CD4-positive, alpha-beta T cell (primary cell): ENCODE measurements around the gene PRADC1. TPM values are rescaled to one million over a fixed set of nuclear protein-coding genes. Genes with fewer than 3 reads are reported as not detected.

Experiments
- ATAC-seq: fragments of 200-7000 bp; cut with Tn5 transposase; one replicate; pipeline ENCODE4 v1.10.0; 2022; ENCODE audit warnings: mild to moderate bottlenecking; ENCODE audit not compliant: poor library complexity
- CTCF ChIA-PET: fragments of 350-600 bp; sonication (Branson Sonifier 250); formaldehyde crosslinking; loops from one replicate; lab custom pipeline; 2021; ENCODE audit warnings: antibody characterized with exemption, inconsistent platforms; lab: Charles Lee
- POLR2A ChIA-PET: fragments of 350-600 bp; sonication (Branson Sonifier 250); formaldehyde crosslinking; loops from one replicate; lab custom pipeline; 2021; ENCODE audit warnings: antibody characterized with exemption, inconsistent platforms; lab: Charles Lee
- DNase-seq, 14 experiments: peaks; one replicate each; pipeline ENCODE4 v3.0.0-alpha.2; 2013 to 2020; ENCODE audit warnings: mixed read lengths in 2 of 14
- H3K27ac ChIP-seq, 2 donors: one replicate each; pipeline versions ENCODE4 v1.5.1 to v1.7.0; 2013; ENCODE audit warnings: low read length in 2 of 2, low read depth in 1 of 2, mild to moderate bottlenecking in 1 of 2
- H3K27me3 ChIP-seq, 2 experiments: 1 replicate in 1 of 2; 2 replicates in 1 of 2; pipeline versions ENCODE4 v1.6.1 to v1.7.0; 2013; ENCODE audit warnings: low read length in 2 of 2, control low read depth in 1 of 2, mild to moderate bottlenecking in 1 of 2, moderate library complexity in 1 of 2; ENCODE audit not compliant: insufficient read depth in 2 of 2, control insufficient read depth in 1 of 2
- H3K36me3 ChIP-seq: one replicate; pipeline ENCODE4 v1.6.1; 2013; ENCODE audit warnings: low read length, control low read depth; ENCODE audit not compliant: insufficient read depth
- H3K4me1 ChIP-seq: one replicate; pipeline ENCODE4 v1.6.1; 2013; ENCODE audit warnings: low read length, control low read depth; ENCODE audit not compliant: insufficient read depth
- H3K4me3 ChIP-seq: one replicate; pipeline ENCODE4 v1.5.1; 2013; ENCODE audit warnings: mild to moderate bottlenecking, low read length, moderate library complexity
- H3K9me3 ChIP-seq, 2 experiments: 1 replicate in 1 of 2; 2 replicates in 1 of 2; pipeline versions ENCODE4 v1.6.1 to v1.7.0; 2013; ENCODE audit warnings: low read length in 2 of 2, mild to moderate bottlenecking in 2 of 2, control low read depth in 1 of 2, moderate library complexity in 1 of 2; ENCODE audit not compliant: control insufficient read depth in 1 of 2, insufficient read depth in 1 of 2
- H3K27ac Mint-ChIP-seq: one replicate; pipeline ENCODE4 v1.8.0; 2020; ENCODE audit warnings: mixed read lengths
- H3K27me3 Mint-ChIP-seq: one replicate; pipeline ENCODE4 v1.8.0; 2021; ENCODE audit warnings: mixed read lengths
- H3K36me3 Mint-ChIP-seq: one replicate; pipeline ENCODE4 v1.8.0; 2021; ENCODE audit warnings: low read depth, mixed read lengths
- H3K4me1 Mint-ChIP-seq: one replicate; pipeline ENCODE4 v1.8.0; 2021; ENCODE audit warnings: low read depth, mixed read lengths
- H3K4me3 Mint-ChIP-seq: one replicate; pipeline ENCODE4 v1.8.0; 2020; ENCODE audit warnings: mild to moderate bottlenecking, mixed read lengths
- H3K9me3 Mint-ChIP-seq: one replicate; pipeline ENCODE4 v1.8.0; 2020; ENCODE audit warnings: mixed read lengths
- CTCF ChIP-seq: fragments of 200-600 bp; IDR thresholded peaks from one replicate; pipeline ENCODE4 v1.8.0; 2022; ENCODE audit warnings: antibody characterized with exemption, mild to moderate bottlenecking
- intact Hi-C, 2 experiments: fragments of 100-400 bp; cut with DNase I in 1 of 2; cut with micrococcal nuclease in 1 of 2; formaldehyde crosslinking; loops; one replicate each; pipeline versions ENCODE4 v1.15.1 to v1.9.0; 2023 to 2025; cut with DNase I, micrococcal nuclease
- total RNA-seq, 174 experiments: library from RNA in 2 of 174; stranded (reverse) in 2 of 174; gene quantifications; one replicate each; pipeline ENCODE4 v1.2.3 and lab custom pipeline; 2021 to 2026

The PRADC1 gene
- total RNA-seq, 2 experiments from 2014 or later, result 2.9 to 3.0 TPM

DNA sequence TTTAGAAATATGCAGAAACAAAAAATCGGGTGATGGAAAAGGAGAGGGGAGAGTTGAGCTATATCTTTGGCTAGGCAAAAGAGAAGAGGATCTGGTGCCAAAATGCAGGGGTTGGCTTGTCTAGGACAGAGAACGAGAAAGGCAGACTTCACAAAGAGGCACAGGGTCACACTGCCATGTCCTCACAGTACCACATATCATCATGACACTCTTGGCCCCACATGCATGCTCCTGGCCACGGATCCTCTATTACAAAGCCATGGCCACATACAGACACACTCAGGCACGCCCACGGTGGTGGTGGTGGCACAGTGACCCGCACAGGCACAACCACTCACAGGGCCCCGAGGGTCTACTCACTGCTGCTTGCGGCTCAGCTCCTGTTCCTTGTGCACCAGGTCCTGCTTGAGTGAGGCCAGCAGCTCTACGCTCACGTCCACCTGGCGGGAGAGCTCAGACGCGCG, 35.4 kb upstream of the PRADC1 start:
- Mint-ChIP-seq H3K27ac (peak overlapping the region; percentile 63), H3K27me3 (no peaks in the 10 kb centered on the region)
- POLR2A ChIA-PET, result interaction anchor here (0.5 to 1.4 kb wide), 4 partner anchors 25 to 490 kb away, joined by 3 to 17 read pairs (median 4); partner anchors contain the start of genes CCT7, EGR4 and PRADC1

DNA sequence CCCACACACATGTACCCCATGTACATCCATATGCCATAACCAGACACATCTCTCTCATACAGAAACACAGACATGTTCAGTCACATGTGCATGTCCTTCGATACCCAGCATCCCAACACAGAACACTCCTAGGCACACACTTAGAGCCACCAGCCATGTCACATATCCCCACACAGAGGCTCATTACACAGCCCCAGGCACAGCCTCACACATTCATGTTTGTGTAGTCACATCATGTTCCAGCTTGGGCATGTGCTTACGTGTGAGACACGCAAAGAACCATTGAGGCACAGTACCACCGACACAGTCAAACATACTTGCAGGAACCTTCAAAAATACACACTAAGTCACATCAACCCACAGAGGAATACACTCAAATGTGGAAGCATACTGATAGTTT, 34.0 kb upstream of the PRADC1 start:
- Histone ChIP-seq H3K4me3 (no peak overlapping the region), H3K36me3 (no peaks in the 10 kb centered on the region), H3K27ac (no peak overlapping the region), H3K4me1 (peaks cover 10% of the 10 kb centered on the region), H3K9me3 (no peaks in the 10 kb centered on the region), H3K27me3 (no peaks in the 10 kb centered on the region)
- ATAC-seq (no peak), DNase-seq (no peak)
- no peaks in the 10 kb centered on the region for H3K9me3 Mint-ChIP-seq
- no peak for TF ChIP-seq CTCF
- ChIA-PET CTCF (no interaction called here), POLR2A (no interaction called here)
- H3K4me3 Mint-ChIP-seq, result peak overlapping the region; percentile 11
- intact Hi-C loops, result no loop called here
- no peaks in the 10 kb centered on the region for H3K27me3 Mint-ChIP-seq
- no peak overlapping the region for H3K27ac Mint-ChIP-seq
- peaks cover 26% of the 10 kb centered on the region for H3K36me3 Mint-ChIP-seq
- H3K4me1 Mint-ChIP-seq, result peaks cover 28% of the 10 kb centered on the region

More for the DNA sequence above, 35.4 kb upstream of the PRADC1 start:
- H3K27ac ChIP-seq, result no peak overlapping the region
- DNase-seq, result no peak
- peaks cover 24% of the 10 kb centered on the region for H3K36me3 Mint-ChIP-seq
- no peaks in the 10 kb centered on the region for H3K36me3 ChIP-seq
- CTCF ChIA-PET, result interaction anchor here (0.6 to 1.3 kb wide), 2 partner anchors 33 to 1744 kb away, joined by 3 to 4 read pairs; no protein-coding TSS in a partner anchor
- intact Hi-C loops, result loop anchor here (2.0 kb wide), 3 partner anchors 18 to 34 kb away; partner anchors contain the start of gene CCT7 (in 1 of the 2)
- H3K4me3 Mint-ChIP-seq, result peak overlapping the region; percentile 83
- peak overlapping the region; percentile 10 for H3K4me3 ChIP-seq
- H3K9me3 Mint-ChIP-seq, result no peaks in the 10 kb centered on the region
- no peaks in the 10 kb centered on the region for H3K27me3 ChIP-seq
- H3K9me3 ChIP-seq, result no peaks in the 10 kb centered on the region
- H3K4me1 ChIP-seq, result peaks cover 10% of the 10 kb centered on the region
- no peak for ATAC-seq
- no peak for TF ChIP-seq CTCF
- H3K4me1 Mint-ChIP-seq, result peaks cover 28% of the 10 kb centered on the region

GRCh38 chr2:73266061-73266901, 33.2 kb upstream of the PRADC1 start:
- Mint-ChIP-seq H3K27me3 (no peaks in the 10 kb centered on the region), H3K27ac (no peak overlapping the region)
- H3K36me3 ChIP-seq, result no peaks in the 10 kb centered on the region

More at GRCh38 chr2:73266061-73266901, 33.2 kb upstream of the PRADC1 start:
- peaks cover 31% of the 10 kb centered on the region for H3K36me3 Mint-ChIP-seq
- peaks cover 10% of the 10 kb centered on the region for H3K4me1 ChIP-seq
- no peak overlapping the region for H3K27ac ChIP-seq
- no peak for ATAC-seq
- no peaks in the 10 kb centered on the region for H3K9me3 Mint-ChIP-seq
- ChIA-PET POLR2A (no interaction called here), CTCF (no interaction called here)
- H3K27me3 ChIP-seq, result no peaks in the 10 kb centered on the region
- TF ChIP-seq CTCF, result no peak
- no peaks in the 10 kb centered on the region for H3K9me3 ChIP-seq
- peaks cover 28% of the 10 kb centered on the region for H3K4me1 Mint-ChIP-seq
- DNase-seq, result no peak
- H3K4me3 ChIP-seq, result no peak overlapping the region
- intact Hi-C loops, result no loop called here
- no peak overlapping the region for H3K4me3 Mint-ChIP-seq
